Common myeloid progenitor, CD34-positive (primary cell): ENCODE data around the gene MPV17.
A peak's percentile ranks its signal among the peaks of the same experiment; 100 is the strongest.

Experiments
- CTCF ChIA-PET: fragments of 350-600 bp; sonication (Branson Sonifier 250); formaldehyde crosslinking; loops from one replicate; lab custom pipeline; 2021; ENCODE audit warnings: antibody characterized with exemption; lab: Charles Lee
- POLR2A ChIA-PET: fragments of 350-600 bp; sonication (Branson Sonifier 250); formaldehyde crosslinking; loops from one replicate; lab custom pipeline; 2021; ENCODE audit warnings: antibody characterized with exemption; lab: Charles Lee
- DNase-seq, 3 donors: peaks; one replicate each; pipeline versions ENCODE4 v3.0.0 to v3.0.0-alpha.2; 2013
- H3K27ac ChIP-seq, 2 experiments: 1 replicate in 1 of 2; 2 replicates in 1 of 2; pipeline ENCODE4 v1.7.0; 2013; ENCODE audit warnings: inconsistent platforms in 2 of 2, low read length in 2 of 2, mild to moderate bottlenecking in 2 of 2, low read depth in 1 of 2, moderate library complexity in 1 of 2; ENCODE audit not compliant: severe bottlenecking in 2 of 2, insufficient read depth in 1 of 2, poor library complexity in 1 of 2
- H3K27me3 ChIP-seq, 5 experiments: replicated peaks in 2 of 5; 1 replicate in 3 of 5; 2 replicates in 2 of 5; pipeline versions ENCODE4 v1.6.1 to v1.7.0; 2013; ENCODE audit warnings: low read length in 4 of 5, mild to moderate bottlenecking in 2 of 5, moderate library complexity in 2 of 5, inconsistent platforms in 1 of 5; ENCODE audit not compliant: insufficient read depth in 5 of 5, control insufficient read depth in 4 of 5
- H3K36me3 ChIP-seq, 4 experiments: 1 replicate in 2 of 4; 2 replicates in 2 of 4; pipeline versions ENCODE4 v1.6.1 to v1.7.0; 2013; ENCODE audit warnings: low read length in 3 of 4, control low read depth in 1 of 4, mild to moderate bottlenecking in 1 of 4; ENCODE audit not compliant: control insufficient read depth in 4 of 4, insufficient read depth in 4 of 4
- H3K4me1 ChIP-seq, 4 experiments: 1 replicate in 3 of 4; 2 replicates in 1 of 4; pipeline versions ENCODE4 v1.6.1 to v1.7.1; 2013; ENCODE audit warnings: low read length in 3 of 4, mild to moderate bottlenecking in 3 of 4, control low read depth in 1 of 4, inconsistent platforms in 1 of 4, moderate library complexity in 1 of 4; ENCODE audit not compliant: control insufficient read depth in 4 of 4, insufficient read depth in 4 of 4; ENCODE audit errors: control extremely low read depth in 1 of 4
- H3K4me3 ChIP-seq, 7 experiments: 1 replicate in 4 of 7; 2 replicates in 3 of 7; pipeline versions ENCODE4 v1.5.1 to v1.7.0; 2013; ENCODE audit warnings: mild to moderate bottlenecking in 7 of 7, low read length in 6 of 7, moderate library complexity in 6 of 7, inconsistent platforms in 2 of 7, low read depth in 2 of 7, control low read depth in 1 of 7; ENCODE audit not compliant: insufficient read depth in 4 of 7, control insufficient read depth in 1 of 7; ENCODE audit errors: extremely low read depth in 1 of 7
- H3K9me3 ChIP-seq, 5 experiments: 1 replicate in 4 of 5; 2 replicates in 1 of 5; pipeline versions ENCODE4 v1.6.1 to v1.7.1; 2013; ENCODE audit warnings: low read length in 4 of 5, mild to moderate bottlenecking in 2 of 5, inconsistent platforms in 1 of 5, low read depth in 1 of 5, moderate library complexity in 1 of 5; ENCODE audit not compliant: control insufficient read depth in 4 of 5, insufficient read depth in 2 of 5; ENCODE audit errors: control extremely low read depth in 1 of 5
- WGBS: methylation state at CpG from one replicate; pipeline ENCODE4 v1.1.5; 2013; ENCODE audit not compliant: insufficient coverage; 5-methylcytosine and 5-hydroxymethylcytosine counted together

MPV17 gene

DNA sequence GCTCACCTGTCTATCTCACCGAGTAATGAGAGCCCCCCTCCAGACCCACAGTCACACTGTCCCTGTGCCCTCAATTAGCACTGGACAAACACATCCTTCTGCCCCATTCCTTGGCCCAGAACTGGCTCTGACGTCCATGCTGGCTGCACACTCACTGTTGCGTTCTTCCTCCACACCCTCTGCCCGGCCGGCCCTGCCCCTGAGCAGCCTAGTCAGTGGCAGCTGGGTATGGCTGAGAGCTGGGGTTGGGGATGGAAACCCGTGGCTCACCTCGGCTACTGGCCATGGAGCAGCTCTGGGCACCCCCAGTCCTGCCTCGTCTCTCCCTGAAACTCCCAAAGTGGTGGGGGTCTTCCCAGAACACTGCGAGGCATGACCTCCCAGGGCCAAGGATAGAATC, 8.2 kb downstream of the MPV17 start:
- Histone ChIP-seq H3K9me3 (no peaks in the 10 kb centered on the region), H3K36me3 (peaks cover 3 to 40% (median 22%) of the 10 kb centered on the region in 4 experiments), H3K4me3 (no peak overlapping the region), H3K27me3 (no peaks in the 10 kb centered on the region), H3K4me1 (no peaks in the 10 kb centered on the region), H3K27ac (no peak overlapping the region)
- 95% methylated on average over 5 of the region's 9 CpGs for WGBS
- ChIA-PET POLR2A (interaction anchor here (1.1 kb wide), 1 partner anchor 9 kb away, joined by 3 read pairs; the partner anchor contains the start of gene MPV17), CTCF (interaction anchor here (1.0 to 2.0 kb wide), 3 partner anchors 10 to 41 kb away, joined by 3 to 8 read pairs (median 3); partner anchors contain the start of gene GTF3C2)
- DNase-seq: no peak

GRCh38 chr2:27313882-27314645, 8.8 kb downstream of the MPV17 start:
- Histone ChIP-seq H3K27ac (no peak overlapping the region), H3K27me3 (no peaks in the 10 kb centered on the region), H3K36me3 (peaks cover 3 to 45% (median 24%) of the 10 kb centered on the region in 4 experiments), H3K4me3 (no peak overlapping the region), H3K4me1 (no peaks in the 10 kb centered on the region), H3K9me3 (no peaks in the 10 kb centered on the region)
- WGBS: 92% methylated on average over 5 of the region's 8 CpGs
- ChIA-PET CTCF (interaction anchor here (1.0 to 2.0 kb wide), 3 partner anchors 9 to 42 kb away, joined by 3 to 8 read pairs (median 3); partner anchors contain the start of gene GTF3C2), POLR2A (interaction anchor here (1.1 kb wide), 1 partner anchor 9 kb away, joined by 3 read pairs; the partner anchor contains the start of gene MPV17)
- peak; percentile 15 to 75 (median 53) for DNase-seq

DNA sequence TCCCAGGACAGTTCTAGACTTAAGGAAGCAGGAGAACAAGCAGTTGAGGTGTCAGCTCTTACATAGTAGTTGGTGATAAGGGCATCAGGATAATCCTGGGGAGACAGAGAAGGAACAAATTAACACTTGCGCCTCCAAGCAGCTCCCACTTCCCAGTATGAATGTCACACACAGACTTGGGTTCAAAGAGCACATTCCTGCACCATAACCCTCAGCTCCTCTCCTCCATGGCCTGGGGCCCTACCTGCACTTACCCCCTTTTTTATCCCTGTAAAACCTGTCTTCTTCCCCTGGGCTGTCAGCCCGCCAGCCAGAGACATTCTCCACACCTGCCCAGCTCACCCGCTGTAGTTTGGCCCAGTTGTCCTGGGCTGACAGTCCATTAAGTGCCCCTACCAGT, 10.7 kb downstream of the MPV17 start:
- H3K27ac ChIP-seq: no peak overlapping the region
- H3K9me3 ChIP-seq: no peaks in the 10 kb centered on the region
- peaks cover 7 to 50% (median 24%) of the 10 kb centered on the region in 4 experiments for H3K36me3 ChIP-seq
- peaks cover 0 to 17% (median 7%) of the 10 kb centered on the region in 5 experiments for H3K27me3 ChIP-seq
- H3K4me3 ChIP-seq: no peak overlapping the region
- ChIA-PET CTCF (interaction anchor here (0.7 to 1.6 kb wide), 4 partner anchors 8 to 296 kb away, joined by 3 to 5 read pairs (median 4); no protein-coding TSS in a partner anchor), POLR2A (no interaction called here)
- DNase-seq: no peak
- 89% methylated on average over 3 of the region's 3 CpGs for WGBS
- peaks cover 0 to 10% (median 4%) of the 10 kb centered on the region in 4 experiments for H3K4me1 ChIP-seq

- Histone ChIP-seq H3K27me3 (peaks cover 0 to 40% (median 19%) of the 10 kb centered on the region in 5 experiments), H3K9me3 (no peaks in the 10 kb centered on the region), H3K27ac (no peak overlapping the region), H3K4me1 (peaks cover 0 to 23% (median 15%) of the 10 kb centered on the region in 4 experiments), H3K36me3 (peaks cover 7 to 37% (median 16%) of the 10 kb centered on the region in 4 experiments), H3K4me3 (no peak overlapping the region)
- 100% methylated on average over 6 of the region's 6 CpGs for WGBS
- no peak for DNase-seq
- CTCF ChIA-PET: interaction anchor here (2.6 kb wide), 1 partner anchor 11 kb away, joined by 10 read pairs; no protein-coding TSS in a partner anchor
- POLR2A ChIA-PET: no interaction called here
Observed at GRCh38 chr2:27309651-27310050, 13.2 kb downstream of the MPV17 start.

GRCh38 chr2:27308359-27308881, 14.5 kb downstream of the MPV17 start, which contains the start of gene UCN:
UCN (minus strand) TSS chr2:27308445; CDS start chr2:27307895, 550 bp downstream.
- no peaks in the 10 kb centered on the region for H3K9me3 ChIP-seq
- CTCF ChIA-PET: interaction anchor here (1.0 to 2.6 kb wide), 2 partner anchors 13 to 18 kb away, joined by 3 to 10 read pairs; no protein-coding TSS in a partner anchor

DNA sequence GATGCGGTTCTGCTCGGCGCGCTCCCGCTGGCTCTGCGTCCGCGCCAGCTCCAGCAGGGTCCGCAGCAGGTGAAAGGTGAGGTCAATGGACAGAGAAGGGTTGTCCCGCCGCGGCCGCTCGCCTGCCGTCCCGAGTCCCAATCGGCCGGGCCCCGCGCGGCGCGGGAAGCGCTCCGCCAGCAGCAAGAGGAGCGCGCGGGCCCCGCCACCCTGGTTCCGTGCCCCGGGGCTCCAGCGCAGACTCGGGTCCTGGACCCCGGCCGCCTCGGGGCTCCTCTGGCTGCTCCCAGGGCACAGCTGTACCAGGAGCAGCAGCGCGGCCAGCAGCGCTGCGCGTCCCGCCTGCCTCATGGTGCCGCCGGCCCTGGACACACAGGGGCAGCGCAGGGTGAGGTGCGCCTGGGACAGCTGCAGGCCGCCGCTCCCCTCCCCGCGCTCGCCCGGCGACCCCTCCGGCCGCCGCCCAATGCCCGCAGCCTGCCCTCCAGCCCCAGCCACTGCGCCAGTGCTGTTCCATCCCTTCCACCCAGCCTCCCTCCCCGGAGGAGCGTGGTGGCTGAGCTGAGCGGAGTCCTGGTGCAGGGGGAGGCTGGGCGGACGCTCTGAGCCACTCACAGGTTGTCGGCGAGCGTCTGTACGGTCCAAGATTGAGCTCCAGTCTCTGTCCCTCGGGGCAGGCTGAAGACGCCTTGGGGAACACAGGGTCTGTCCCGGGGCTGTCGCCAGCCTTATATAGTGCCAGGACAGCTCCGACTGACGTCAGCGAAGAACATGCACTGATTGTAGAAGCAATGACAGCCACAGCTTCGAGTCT, 15.1 kb downstream of the MPV17 start:
- peaks cover 0 to 26% (median 18%) of the 10 kb centered on the region in 4 experiments for H3K4me1 ChIP-seq
- POLR2A ChIA-PET: no interaction called here
- H3K4me3 ChIP-seq: peak overlapping the region in 3 of 7 experiments; percentile 52 to 68 (median 56)
- DNase-seq: no peak
- CTCF ChIA-PET: interaction anchor here (1.0 to 2.6 kb wide), 2 partner anchors 13 to 18 kb away, joined by 3 to 10 read pairs; no protein-coding TSS in a partner anchor
- 55% methylated on average over 61 of the region's 75 CpGs for WGBS
- H3K27me3 ChIP-seq: peaks cover 0 to 42% (median 19%) of the 10 kb centered on the region in 5 experiments
- no peaks in the 10 kb centered on the region for H3K9me3 ChIP-seq
- no peak overlapping the region for H3K27ac ChIP-seq
- peaks cover 7 to 36% (median 16%) of the 10 kb centered on the region in 4 experiments for H3K36me3 ChIP-seq

More at GRCh38 chr2:27308359-27308881, 14.5 kb downstream of the MPV17 start, which contains the start of gene UCN:
- H3K27me3 ChIP-seq: peaks cover 0 to 42% (median 19%) of the 10 kb centered on the region in 5 experiments
- POLR2A ChIA-PET: no interaction called here
- 97% methylated on average over 24 of the region's 25 CpGs for WGBS
- peak within 1 kb of the TSS in 3 of 7 experiments; percentile 52 to 68 (median 56) for H3K4me3 ChIP-seq
- peak in 1 of 3 donors; percentile 7 for DNase-seq
- H3K27ac ChIP-seq: no peak within 1 kb of the TSS
- H3K36me3 ChIP-seq: peaks cover 7 to 37% (median 16%) of the 10 kb centered on the region in 4 experiments
- peaks cover 0 to 23% (median 15%) of the 10 kb centered on the region in 4 experiments for H3K4me1 ChIP-seq
